Stimulated activated CD8-positive, alpha-beta memory T cell treated with anti-CD3 and anti-CD28 coated beads, Interleukin-12 subunit alpha, Interleukin-12 subunit beta, amount 100 ng/mL, for 1 hour (primary cell): ENCODE data around the gene ZFPM1.

Source experiments
- DNase-seq: peaks from one replicate; pipeline ENCODE4 v3.0.0-alpha.2; 2020; ENCODE audit warnings: low read depth

The ZFPM1 gene

DNA sequence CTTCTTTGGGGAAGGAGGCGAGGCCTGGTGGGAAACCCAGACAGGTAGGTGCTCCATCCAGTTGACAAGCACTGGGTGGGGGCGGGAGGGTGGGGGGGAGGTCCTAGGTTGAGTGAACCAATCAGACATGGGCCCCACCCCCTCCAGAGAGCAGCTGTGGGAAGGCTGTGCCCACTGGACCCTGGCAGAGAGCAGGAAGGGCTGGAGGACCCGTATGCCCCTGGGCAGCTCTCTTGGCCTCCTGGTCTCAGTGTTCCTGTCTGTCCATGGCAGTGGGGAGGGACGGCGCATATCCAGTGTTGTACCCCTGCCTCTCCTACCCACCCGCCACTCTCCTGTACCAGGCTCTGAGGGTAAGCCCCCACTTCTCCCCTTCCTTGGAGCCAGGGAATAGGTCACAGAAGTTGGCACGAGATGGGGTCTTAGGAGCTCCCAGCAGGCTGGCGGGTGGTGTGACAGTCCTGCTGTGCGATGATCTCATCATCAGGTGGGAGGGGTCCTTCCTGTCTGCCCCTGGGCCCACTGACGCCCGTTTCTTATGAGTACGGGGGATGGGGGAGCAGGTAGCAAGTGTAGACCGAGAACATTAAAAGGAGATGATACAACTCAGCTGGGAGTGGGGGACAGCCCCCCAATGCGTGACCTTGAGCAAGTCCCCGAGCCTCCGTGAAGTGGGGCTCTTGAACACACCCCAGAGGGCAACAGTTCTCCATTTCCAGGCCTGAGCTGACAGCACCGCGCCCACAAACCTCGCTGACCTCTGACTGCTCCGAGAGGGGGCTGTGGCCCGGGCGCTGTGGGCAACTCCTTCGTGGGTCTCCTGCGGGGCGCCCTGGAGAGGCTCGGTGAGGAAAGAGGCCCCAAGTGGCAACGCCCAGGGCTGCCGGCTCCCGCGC lies 1.2 kb upstream of the ZFPM1 start:
- DNase-seq = no peak

DNA sequence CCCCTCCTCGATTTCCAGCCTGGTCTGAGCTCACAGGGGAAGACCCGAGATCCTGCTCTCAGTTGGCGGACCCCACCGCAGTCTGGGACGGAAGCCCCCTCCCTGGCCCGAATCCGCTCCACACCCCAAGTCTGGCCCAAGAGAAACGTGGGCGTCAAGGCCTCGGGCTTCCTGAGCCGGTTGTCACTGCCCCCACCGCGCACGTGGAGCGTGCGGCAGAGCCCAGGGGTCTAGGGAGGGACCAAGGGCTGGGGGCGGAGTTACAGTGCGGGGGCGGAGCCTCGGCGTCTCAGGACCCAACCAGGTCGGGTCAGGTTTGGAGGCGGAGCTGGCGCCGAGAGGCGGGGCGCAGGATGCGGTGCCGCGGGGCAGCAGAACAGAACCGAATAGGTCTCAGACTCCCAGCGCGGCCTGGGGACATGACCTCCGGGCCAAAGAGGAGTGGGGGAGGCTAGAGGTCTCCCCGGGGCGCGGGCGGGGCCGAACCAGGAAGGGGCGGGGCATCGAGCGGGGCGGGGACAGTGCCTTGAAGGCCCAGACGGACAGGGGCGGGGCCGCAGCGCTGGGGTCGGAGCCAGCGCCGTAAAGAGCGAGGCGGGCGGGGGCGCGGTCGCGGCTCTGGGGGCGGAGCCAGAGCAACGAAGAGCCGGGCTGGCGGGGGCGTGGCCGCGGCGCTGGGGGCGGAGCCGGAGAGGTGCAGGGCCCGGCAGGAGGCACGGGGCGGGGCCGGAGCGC lies 431 bp upstream of the ZFPM1 start:
- peak; percentile 95 for DNase-seq

DNA sequence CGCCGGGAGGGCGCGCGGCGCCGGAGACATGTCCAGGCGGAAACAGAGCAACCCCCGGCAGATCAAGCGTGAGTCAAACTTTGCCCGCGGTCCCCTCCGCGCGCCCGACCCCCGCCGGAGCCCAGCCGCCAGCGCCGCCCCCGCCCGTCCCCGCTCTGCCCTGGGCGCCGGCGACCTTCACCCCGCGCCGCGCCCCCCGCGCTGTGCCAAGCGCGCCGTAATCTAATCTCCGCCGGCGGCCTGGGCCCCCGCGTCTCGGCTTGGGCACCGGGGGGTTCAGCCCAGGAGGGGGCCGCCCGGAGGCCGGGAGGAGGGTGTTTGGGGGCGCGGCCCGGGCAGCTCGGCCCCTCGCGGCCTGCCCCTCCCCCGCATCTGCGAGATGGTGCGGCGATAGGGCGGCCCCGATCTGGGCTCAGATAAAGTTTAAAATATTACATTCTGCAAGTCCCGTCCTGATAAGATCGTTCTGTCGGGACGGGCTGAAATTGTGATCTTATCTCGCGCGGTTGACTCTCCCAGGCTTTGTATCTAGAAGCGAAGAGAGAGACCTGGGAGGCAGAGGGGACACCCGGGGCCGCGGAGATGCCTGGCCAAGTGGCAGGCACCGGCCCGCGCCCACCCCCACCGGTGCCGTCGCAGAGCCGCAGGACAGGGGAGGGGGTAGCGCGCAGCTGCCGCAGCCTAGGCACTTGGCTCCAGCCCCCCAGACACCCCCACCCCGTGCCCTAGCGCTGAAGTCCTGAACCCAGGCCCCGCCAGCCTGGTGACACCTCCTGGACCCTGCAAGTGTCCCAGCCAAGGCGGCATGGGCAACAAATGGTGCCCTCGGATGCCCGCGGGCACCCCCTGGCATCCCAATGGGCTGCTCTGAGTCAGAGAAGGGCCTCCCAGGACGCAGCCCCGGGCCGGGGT lies 787 bp downstream of the ZFPM1 start:
- DNase-seq = no peak

DNA sequence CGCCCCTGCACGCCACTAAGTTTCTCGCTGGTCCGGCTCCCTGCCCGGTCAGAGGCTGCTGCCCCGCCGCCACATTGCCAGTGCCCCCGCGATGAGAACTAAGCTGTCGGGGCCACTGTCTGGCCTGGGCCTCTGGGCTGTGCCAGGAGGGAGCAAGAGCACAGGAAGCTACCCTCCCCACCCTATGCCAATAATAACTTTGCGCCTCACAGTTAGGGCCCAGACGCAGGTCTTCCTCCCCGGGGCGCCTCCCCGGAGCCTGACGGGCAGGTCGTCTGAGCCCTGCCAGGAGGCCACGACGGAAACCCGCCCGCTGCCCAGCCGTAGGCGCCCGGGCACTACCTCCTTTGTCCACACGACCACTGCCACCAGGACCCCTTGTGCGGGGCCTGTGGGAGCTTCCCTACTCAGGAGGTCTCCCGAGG lies 1.5 kb downstream of the ZFPM1 start:
- no peak for DNase-seq

DNA sequence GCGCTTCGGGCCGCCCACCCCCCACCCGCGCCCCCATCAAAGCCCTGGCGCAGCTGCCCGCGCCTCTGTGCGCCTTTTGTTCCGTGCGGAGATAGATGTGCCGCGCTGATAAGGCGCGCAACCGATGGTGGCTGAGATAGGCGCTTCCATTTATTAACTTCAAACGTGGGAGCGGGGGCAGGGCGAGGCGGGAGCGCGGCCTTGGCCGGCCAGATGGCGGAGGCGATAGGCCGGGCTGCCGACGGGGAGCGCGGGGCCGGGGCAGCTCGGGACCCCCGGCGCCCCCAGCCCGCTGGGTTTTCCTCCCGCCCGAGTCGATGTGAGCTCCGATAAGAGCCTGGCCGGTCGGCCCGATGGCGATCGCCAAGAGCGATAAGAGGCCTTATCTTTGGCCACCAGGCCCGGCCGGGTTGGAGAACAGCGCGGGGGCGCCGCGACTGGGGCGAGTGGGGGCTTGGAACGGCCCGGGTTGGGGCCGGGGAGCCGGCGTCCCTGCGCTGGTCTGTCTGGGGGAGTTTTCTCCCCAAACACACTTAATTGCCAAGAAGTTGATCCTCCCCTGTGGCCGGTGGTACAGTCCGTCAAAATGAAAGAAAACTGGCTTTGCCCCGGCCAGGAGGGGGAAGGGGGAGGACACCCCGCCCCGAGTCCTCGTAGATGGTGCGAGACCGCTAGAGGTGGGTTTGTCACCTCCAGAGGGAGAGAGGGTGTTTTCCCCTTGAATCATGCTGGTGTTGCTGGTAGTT lies 2.7 kb downstream of the ZFPM1 start:
- DNase-seq = peak; percentile 56

DNA sequence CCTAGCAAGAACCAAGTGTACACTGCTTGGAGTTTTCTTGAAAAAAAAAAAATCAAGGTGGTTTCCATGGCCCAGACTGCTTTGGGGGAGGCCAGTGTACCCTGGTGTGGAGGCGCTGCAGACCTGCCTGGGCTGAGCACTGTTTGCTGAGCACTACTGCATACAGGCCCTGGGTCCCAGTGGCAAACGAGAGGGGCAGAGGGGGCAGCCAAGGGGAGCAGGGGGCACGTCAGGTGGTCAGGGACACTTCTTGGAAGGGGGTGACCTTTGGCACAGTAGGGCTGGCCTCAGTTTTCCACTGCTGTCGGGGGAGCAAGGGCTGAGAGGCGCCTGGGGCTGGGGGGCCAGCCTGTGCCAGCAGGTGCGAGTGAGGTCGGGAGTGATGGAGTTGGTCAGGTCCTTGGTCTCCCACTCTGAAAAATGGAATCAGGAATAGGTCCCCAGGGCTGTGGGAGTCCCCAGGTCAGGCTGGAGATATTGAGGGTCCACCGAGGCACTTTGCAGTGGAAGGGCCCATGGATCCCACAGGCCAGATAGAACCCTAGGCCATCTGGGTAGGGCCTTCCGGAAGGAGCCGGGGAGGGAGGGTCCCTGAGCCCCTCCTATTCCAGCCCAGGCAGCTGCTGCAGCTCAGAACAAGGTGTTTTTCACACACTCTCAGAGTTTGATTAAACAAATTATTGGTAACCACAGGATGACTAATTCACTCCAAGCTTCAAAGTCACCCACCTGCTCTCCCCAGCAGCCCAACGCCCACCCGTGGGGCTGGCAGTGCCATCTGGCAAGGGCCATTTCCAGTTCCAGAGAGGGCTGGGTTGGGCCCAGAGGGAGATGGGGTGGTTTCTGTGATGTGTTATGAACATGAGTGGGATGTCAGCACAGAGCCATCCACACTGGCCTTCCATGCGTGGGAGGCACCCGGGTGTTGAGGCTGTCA lies 3.5 kb downstream of the ZFPM1 start:
- DNase-seq = peak; percentile 43

DNA sequence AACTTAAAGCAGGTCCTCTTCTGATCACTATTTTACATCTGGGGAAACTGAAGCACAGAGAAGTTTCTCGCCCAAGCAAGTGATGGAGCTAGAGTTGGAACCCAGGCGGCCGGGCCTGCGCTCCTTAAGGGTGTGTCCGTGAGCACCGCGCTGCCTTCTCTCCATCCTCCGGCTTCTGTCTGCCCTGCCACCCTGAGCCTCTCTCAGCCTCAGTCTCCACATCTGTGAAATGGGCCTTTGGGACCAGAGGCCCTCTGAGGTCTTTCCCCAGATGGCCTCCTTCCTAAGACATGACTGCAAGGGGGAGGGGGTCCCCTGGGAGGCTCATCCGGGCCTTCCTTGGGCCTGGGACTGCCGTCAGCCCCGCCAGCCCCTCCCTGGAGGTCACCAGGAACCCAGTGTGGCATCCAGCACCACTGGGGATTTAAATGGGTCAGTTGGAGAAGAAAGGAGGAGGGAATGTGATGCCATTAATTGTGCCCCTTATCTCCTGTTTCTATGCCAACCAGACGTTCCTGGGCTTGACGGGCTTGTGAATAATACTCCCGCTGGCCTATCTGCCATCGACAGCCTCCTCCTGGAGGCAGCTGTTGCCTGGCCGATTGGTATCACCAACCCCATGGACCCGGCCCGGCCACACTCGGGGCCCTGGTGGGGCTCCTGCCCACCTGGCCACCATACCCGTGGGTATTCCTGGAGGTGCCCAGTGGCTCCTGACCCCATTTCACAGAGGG lies 5.1 kb downstream of the ZFPM1 start:
- no peak for DNase-seq

DNA sequence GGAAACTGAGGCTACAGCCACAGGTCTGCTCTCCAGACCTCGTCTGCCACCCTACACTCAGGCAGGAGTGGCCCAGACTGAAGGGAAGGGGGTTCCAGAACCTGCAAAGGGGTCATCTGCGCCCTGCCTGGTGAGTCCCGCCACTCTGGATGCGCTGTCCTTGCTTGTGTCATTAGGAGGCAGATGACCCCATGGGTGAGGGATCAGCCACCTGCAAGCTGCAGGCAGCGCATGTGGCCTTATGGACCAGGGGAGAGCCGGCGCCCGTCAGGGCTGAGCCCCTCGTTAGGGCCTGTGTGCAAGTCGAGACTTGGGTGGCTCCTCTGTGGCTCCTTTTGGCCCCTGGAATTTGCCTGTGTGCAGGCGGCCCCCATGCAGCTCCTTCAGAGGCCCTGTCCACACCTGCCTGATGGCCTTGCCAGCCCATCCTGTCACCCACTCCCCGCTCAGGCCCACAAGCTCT lies 5.7 kb downstream of the ZFPM1 start:
- no peak for DNase-seq

DNA sequence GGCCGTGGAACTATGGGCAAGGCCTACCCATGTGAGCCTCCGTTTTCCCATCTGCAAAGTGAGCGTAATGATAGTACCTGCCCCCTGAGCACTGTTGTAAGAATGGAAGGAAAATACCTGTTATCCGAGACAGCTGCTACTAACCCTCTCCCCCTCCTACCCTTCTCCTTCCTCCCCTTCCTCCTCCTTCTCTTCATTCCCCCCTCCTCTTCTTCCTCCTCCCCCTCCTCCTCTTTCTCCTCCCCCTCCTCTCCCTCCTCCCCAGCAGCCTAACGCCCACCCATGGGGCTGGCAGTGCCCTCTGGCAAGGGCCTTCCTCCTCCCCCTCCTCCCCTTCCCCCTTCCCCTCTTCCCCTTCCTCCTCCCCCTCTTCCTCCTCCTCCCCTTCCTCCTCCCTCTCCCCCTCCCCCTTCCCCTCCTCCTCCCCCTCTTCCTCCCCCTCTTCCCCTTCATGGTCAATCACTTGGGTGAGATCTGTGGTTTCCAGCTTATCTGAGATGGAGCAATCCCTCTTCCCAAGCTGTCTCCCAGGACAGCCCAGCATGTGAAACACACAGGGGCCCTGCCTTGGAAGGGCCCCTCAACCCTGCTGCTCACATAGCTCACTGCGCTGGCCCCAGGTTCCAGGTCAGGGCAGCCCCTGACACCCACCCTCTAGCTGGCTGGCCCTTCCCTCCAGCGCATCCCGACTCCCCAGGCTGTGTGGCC lies 6.4 kb downstream of the ZFPM1 start:
- DNase-seq = no peak

DNA sequence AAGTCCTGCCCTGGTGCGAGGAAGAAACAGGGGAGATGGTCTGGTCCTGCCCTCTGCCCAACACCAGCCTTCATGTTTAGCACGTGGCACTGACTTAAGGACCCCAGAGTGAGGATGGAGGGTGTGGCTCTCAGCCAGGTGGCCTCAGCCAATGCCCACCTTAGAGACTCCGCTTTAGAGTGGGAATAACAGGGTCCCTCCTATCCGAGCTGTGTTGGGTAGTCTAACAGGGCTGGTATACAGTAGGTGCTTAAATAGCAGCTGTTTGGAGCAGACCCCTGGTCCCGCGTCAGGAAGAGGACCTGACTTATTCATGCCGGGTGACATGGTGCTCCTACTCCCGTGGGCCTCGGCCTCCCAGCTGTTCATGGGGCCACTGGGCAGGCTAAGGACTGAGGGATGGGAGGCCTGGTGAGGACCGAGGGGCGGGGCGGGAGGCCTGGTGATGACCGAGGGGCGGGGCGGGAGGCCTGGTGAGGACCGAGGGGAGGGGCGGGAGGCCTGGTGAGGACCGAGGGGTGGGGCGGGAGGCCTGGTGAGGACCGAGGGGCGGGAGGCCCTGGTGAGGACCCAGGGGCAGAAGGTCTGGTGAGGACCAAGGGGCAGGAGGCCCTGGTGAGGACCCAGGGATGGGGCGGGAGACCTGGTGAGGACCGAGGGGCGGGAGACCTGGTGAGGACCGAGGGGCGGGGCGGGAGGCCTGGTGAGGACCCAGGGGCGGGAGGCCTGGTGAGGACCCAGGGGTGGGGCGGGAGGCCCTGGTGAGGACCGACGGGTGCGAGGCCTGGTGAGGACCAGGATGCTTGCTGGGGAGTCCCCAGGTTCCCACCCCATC lies 7.6 kb downstream of the ZFPM1 start:
- DNase-seq = no peak

DNA sequence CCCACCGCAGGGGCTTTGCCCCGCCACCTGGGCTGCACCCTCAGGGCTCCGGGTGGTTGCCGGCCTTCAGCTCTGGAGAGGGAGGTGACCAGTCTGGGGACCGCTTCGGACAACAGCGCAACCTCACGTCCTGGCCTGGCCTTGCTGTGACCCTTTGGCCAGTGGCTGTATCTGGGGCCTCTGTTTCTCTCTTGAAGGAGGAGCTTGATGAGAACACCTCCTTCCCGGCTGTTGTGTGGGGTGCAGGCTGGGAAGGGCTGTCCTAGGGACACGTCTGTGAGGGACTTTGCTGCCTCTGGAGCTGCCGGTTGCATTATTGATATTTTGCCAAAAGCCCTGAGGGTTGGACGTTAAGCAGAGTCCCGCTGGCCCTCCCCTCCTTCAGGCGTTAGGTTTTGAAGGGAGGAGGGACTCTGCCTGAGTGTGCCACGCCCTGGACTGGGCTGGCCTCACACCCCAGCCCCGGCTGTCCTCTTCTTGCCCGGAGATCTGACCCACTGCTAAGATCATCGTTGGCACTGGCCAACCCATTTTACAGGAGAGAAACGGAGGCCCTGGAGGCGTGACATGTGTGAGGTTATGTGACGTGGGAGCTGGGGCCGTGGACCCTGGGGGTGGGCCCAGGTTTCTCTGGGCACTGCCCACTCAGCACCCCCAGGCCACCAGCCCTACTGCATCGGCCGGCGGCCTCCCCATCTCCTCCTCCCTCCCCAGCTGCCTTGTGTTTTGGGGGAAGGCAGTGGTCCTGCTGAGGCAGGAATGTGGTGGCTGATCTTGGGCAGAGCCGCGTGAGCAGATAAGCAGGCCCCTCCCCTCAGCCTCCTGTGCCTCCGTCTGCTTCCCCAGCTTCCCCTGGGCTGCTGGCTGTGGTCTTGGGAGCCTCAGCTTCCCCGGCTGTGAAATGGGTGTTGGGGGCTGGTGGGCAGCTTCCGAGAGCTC lies 8.5 kb downstream of the ZFPM1 start:
- DNase-seq = no peak

DNA sequence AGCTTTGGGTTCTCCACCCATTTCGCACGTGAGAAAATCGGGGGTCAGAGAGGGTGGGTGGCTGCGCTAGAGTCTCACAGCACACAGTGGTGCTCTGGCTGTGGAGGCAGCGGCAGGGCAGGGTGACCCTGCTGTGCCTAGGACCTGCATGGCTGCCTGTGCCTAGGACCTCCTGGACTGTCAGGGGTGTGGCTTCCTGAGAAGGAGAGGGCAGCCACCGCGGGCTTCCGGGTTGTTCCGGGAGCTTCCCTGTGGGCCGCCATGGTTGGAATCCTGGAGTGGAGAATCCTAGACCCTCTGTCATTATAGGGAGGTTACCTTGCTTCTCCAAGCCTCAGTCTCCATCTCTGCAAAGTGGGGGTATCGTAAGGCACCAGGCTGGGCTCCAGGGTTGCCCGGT lies 9.3 kb downstream of the ZFPM1 start:
- no peak for DNase-seq

DNA sequence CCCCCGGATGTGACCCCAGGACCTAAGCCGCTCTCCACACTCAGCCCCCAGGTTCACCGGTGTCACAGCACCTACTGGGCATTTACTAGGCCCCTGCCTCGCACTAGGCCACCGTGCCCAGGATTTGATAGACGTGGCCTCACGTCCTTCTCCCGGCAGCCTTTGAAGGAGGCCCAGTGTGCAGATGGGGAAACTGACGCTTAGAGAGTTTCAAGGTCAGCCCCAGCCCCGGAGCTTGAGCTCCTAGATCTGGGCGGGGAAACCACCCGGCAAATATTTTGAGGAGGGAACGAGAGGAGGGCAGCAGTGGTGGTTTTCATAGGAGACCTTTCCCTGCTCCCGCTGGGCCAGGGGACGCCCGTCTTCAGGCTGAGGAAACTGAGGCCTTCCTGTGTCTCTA lies 10.3 kb downstream of the ZFPM1 start:
- no peak for DNase-seq

DNA sequence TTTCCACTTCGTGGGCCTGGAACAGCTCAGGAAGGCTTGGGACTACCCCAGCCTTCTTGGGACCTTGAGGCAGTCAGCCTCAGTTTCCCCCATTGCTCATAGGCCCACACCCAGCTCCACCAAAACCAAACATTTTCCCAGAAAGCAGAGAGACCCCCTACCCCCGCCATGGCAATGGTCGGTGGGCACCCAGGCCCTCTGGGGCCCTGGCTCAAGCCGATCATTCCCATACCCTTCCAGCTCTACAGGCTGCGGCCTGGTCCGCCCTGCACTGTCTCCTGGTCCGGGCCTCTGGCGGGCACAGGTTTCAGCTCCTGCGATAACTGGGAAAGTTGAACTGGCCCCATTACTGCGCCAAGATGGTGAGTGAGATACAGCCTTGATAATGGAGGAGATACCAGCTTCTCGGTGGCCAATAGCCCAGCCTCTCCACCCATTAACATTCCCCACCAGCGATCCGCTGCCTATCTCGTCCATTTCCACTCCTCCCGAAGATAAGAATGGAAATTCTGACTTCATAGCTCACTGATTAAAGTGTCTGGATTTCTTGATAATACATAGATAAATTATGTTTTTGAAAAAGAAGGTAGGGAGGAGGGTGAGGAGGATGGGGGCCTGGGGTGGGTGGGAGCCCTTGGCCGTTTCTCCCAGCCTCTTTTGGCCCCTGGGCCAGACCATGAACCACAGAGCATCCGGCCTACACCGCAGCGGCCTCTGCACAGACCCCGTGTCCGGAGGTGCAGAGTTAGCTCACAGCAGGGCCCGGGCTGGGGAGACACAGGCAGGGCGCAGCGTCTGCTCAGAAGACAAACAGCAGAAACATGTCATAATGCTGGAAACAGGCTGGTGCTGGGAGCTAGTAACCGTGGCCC lies 11.6 kb downstream of the ZFPM1 start:
- no peak for DNase-seq

DNA sequence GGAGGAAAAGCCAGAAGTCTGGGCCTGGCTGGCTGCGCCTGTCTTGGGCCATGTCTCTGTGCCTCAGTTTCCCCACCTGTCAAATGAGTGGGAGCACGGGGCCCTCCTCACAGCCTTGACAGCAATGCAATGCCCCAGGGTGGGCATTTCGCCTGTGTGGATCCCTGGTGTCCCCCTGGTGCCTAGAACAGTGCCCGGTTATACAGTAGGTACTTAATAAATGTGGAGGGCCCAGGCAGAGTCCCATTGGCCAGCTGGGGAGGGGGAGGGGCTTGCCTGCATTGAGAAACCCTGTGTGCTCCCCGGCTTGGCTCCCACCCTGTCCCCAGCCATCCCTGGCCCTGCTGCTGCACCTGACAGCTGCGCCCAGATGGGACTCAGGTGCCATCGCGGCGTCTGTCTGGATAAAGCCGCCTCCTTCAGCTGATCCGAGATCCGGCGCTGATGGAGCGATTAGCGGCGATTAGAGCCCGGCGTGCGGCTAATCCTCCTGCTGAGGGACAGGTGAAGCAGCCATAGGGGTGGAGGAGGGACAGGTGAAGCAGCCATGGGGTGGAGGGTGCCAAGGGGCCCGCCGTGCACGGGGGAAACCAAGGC lies 12.4 kb downstream of the ZFPM1 start:
- DNase-seq = no peak
